PFSK-1 (cell line): Measurements from ENCODE around the gene CHD8.

Source experiments
- POLR2AphosphoS5 ChIP-seq: IDR thresholded peaks from 2 replicates; pipeline ENCODE4 v1.6.1; 2012; ENCODE audit warnings: low read depth, mild to moderate bottlenecking, control low read depth, low read length, moderate library complexity
- SIN3A ChIP-seq: IDR thresholded peaks from 2 replicates; pipeline ENCODE4 v1.6.1; 2012; ENCODE audit warnings: mild to moderate bottlenecking, low read length, moderate library complexity, borderline replicate concordance; ENCODE audit not compliant: insufficient read depth
- TAF1 ChIP-seq: IDR thresholded peaks from 2 replicates; pipeline ENCODE4 v1.6.1; 2012; ENCODE audit warnings: low read length, control low read depth, borderline replicate concordance; ENCODE audit not compliant: insufficient read depth
- TF ChIP-seq, protein P1 (sequence below), 2 experiments: IDR thresholded peaks; 2 replicates each; pipeline versions ENCODE4 v1.6.1 to v1.8.0; 2011 to 2012; ENCODE audit warnings: low read depth in 2 of 2, low read length in 2 of 2, control low read depth in 1 of 2, inconsistent platforms in 1 of 2, mild to moderate bottlenecking in 1 of 2, moderate library complexity in 1 of 2; ENCODE audit not compliant: insufficient read depth in 1 of 2

GRCh38 chr14:21498540-21499526 lies 42.9 kb upstream of the CHD8 start:
- TF ChIP-seq POLR2AphosphoS5, result no peak
- TF ChIP-seq SIN3A, result no peak
- TF ChIP-seq, protein P1, sequence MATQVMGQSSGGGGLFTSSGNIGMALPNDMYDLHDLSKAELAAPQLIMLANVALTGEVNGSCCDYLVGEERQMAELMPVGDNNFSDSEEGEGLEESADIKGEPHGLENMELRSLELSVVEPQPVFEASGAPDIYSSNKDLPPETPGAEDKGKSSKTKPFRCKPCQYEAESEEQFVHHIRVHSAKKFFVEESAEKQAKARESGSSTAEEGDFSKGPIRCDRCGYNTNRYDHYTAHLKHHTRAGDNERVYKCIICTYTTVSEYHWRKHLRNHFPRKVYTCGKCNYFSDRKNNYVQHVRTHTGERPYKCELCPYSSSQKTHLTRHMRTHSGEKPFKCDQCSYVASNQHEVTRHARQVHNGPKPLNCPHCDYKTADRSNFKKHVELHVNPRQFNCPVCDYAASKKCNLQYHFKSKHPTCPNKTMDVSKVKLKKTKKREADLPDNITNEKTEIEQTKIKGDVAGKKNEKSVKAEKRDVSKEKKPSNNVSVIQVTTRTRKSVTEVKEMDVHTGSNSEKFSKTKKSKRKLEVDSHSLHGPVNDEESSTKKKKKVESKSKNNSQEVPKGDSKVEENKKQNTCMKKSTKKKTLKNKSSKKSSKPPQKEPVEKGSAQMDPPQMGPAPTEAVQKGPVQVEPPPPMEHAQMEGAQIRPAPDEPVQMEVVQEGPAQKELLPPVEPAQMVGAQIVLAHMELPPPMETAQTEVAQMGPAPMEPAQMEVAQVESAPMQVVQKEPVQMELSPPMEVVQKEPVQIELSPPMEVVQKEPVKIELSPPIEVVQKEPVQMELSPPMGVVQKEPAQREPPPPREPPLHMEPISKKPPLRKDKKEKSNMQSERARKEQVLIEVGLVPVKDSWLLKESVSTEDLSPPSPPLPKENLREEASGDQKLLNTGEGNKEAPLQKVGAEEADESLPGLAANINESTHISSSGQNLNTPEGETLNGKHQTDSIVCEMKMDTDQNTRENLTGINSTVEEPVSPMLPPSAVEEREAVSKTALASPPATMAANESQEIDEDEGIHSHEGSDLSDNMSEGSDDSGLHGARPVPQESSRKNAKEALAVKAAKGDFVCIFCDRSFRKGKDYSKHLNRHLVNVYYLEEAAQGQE (IDR thresholded peaks at IDR 0.05; ENCODE audit: insufficient read depth in 1 of 2, low read depth in 2 of 2, low read length in 2 of 2), result no peak
- no peak for TF ChIP-seq TAF1
